K562 (cell line): Measurements from ENCODE around the gene XKR7. TPM values are rescaled to one million over a fixed set of nuclear protein-coding genes. Genes with fewer than 3 reads are reported as not detected.

Experiments used
- CBFA2T3 ChIP-seq: fragments of 450-650 bp; IDR thresholded peaks from 2 replicates; pipeline ENCODE4 v1.6.1; 2017
- CBX2 ChIP-seq: fragments of 200-600 bp; sonication (generic); IDR thresholded peaks from one replicate; pipeline ENCODE4 v1.6.1; 2012; ENCODE audit warnings: mild to moderate bottlenecking, low read length, inconsistent platforms; ENCODE audit not compliant: insufficient read depth, poor library complexity, severe bottlenecking
- CBX3 ChIP-seq, 2 experiments: IDR thresholded peaks; 1 replicate in 1 of 2; 2 replicates in 1 of 2; pipeline ENCODE4 v1.6.1; 2012; ENCODE audit warnings: inconsistent platforms in 2 of 2, low read length in 2 of 2, borderline replicate concordance in 1 of 2, control low read depth in 1 of 2
- CHCHD3 ChIP-seq: fragments of 250-450 bp; sonication (Bioruptor Pico); IDR thresholded peaks from 2 replicates; pipeline ENCODE4 v2.1.2; 2022; ENCODE audit warnings: mild to moderate bottlenecking
- CHD4 ChIP-seq: fragments of 200-600 bp; sonication (generic); IDR thresholded peaks from 3 replicates; pipeline ENCODE4 v1.6.1; 2012; ENCODE audit warnings: low read depth, mild to moderate bottlenecking, mixed read lengths, low read length, inconsistent platforms; ENCODE audit not compliant: insufficient read depth, insufficient replicate concordance, poor library complexity, severe bottlenecking
- EP400 ChIP-seq: fragments of 450-650 bp; IDR thresholded peaks from 2 replicates; pipeline ENCODE4 v1.6.1; 2017; ENCODE audit warnings: antibody characterized with exemption, mild to moderate bottlenecking, moderate library complexity
- ETS1 ChIP-seq: conservative IDR thresholded peaks from 2 replicates; pipeline ENCODE4 v1.6.1; 2011; ENCODE audit warnings: low read depth, mild to moderate bottlenecking, low read length; ENCODE audit not compliant: control insufficient read depth
- GTF2A2 ChIP-seq: IDR thresholded peaks from 2 replicates; pipeline ENCODE4 v1.6.1; 2016; ENCODE audit warnings: mild to moderate bottlenecking, missing genetic modification characterization, missing compliant biosample characterization
- RBM39 ChIP-seq: fragments of 200-400 bp; formaldehyde crosslinking; optimal IDR thresholded peaks from 2 replicates; pipeline ENCODE3; 2018; ENCODE audit warnings: low read depth, low read length
- RFX1 ChIP-seq: fragments of 450-650 bp; IDR thresholded peaks from 2 replicates; pipeline ENCODE4 v1.6.1; 2016; ENCODE audit warnings: mild to moderate bottlenecking, moderate library complexity
- RFX7 ChIP-seq: fragments of 250-450 bp; sonication (Bioruptor Pico); IDR thresholded peaks from 2 replicates; pipeline ENCODE4 v1.5.1; 2021; ENCODE audit warnings: mild to moderate bottlenecking
- SMARCB1 ChIP-seq: IDR thresholded peaks from 2 replicates; pipeline ENCODE4 v1.6.1; 2011; ENCODE audit warnings: improper control_type of control experiment, low read depth; ENCODE audit not compliant: insufficient read length
- TRIM24 ChIP-seq, 2 experiments: fragments of 450-650 bp; IDR thresholded peaks; 2 replicates each; pipeline ENCODE4 v1.6.1; 2016
- XRCC4 ChIP-seq: IDR thresholded peaks from one replicate; pipeline ENCODE4 v1.6.1; 2011; ENCODE audit not compliant: insufficient read depth, insufficient read length; ENCODE audit errors: extremely low read depth
- ZNF134 ChIP-seq: fragments of 250-450 bp; sonication (Bioruptor Pico); conservative IDR thresholded peaks from 2 replicates; pipeline ENCODE4 v1.4.0; 2020
- ZNF449 ChIP-seq: fragments of 250-450 bp; sonication (Bioruptor Pico); IDR thresholded peaks from 2 replicates; pipeline ENCODE4 v1.8.0; 2022; ENCODE audit warnings: moderate library complexity, mild to moderate bottlenecking, inconsistent platforms
- ZNF57 ChIP-seq: fragments of 450-650 bp; formaldehyde crosslinking; IDR thresholded peaks from 2 replicates; pipeline ENCODE4 v1.4.0; 2020; ENCODE audit warnings: mild to moderate bottlenecking, moderate library complexity
- ZNF696 ChIP-seq: fragments of 250-450 bp; sonication (Bioruptor Pico); conservative IDR thresholded peaks from 2 replicates; pipeline ENCODE4 v1.4.0; 2020; ENCODE audit warnings: mild to moderate bottlenecking, moderate library complexity
- ZZZ3 ChIP-seq: fragments of 450-650 bp; IDR thresholded peaks from 2 replicates; pipeline ENCODE4 v1.6.1; 2016; ENCODE audit warnings: antibody characterized with exemption, mild to moderate bottlenecking, moderate library complexity
- polyA plus RNA-seq, 8 experiments: library from polyadenylated mRNA; depleted of rRNA in 4 of 8; stranded (reverse) in 5 of 8; unstranded in 3 of 8; fragments of >200 nt; fragmentation: Nextera tagmentation in 2 of 8; fragmentation: Illumina TruSeq in 1 of 8; extraction: Ambion mirVana in 2 of 8; extraction: Trizol in 1 of 8; gene quantifications; 2 replicates each; pipeline versions ENCODE4 v1.2.1 to v1.2.3, GENCODE V29; 2011 to 2014; ENCODE audit warnings: inconsistent platforms in 1 of 8, missing spikeins in 1 of 8
- total RNA-seq, 7 experiments: library from RNA; depleted of rRNA in 6 of 7; stranded (reverse); fragments of >200 nt in 6 of 7; fragmentation: Illumina TruSeq in 2 of 7; extraction: Trizol in 2 of 7; gene quantifications; 2 replicates each; pipeline versions ENCODE4 v1.2.1 to v1.2.3, GENCODE V29; 2011 to 2021; ENCODE audit warnings: low replicate concordance in 1 of 7
- TF ChIP-seq, protein P1 (sequence below): IDR thresholded peaks from 2 replicates; pipeline ENCODE4 v1.6.1; 2011; ENCODE audit not compliant: insufficient read length; ENCODE audit errors: extremely low read depth
- TF ChIP-seq, protein P2 (sequence below): IDR thresholded peaks from 2 replicates; pipeline ENCODE4 v1.6.1; 2011; ENCODE audit warnings: borderline replicate concordance, low read depth, mild to moderate bottlenecking, moderate library complexity, low read length; ENCODE audit not compliant: insufficient read depth, poor library complexity, severe bottlenecking
- TF ChIP-seq, protein P3 (sequence below): fragments of 450-650 bp; IDR thresholded peaks from 2 replicates; pipeline ENCODE4 v1.6.1; 2016; ENCODE audit warnings: low read depth, mild to moderate bottlenecking, moderate library complexity

XKR7 gene
- total and polyA plus RNA-seq, 9 of the 15 experiments (the other 6 are each of a cell fraction or from before 2014, with no cell fraction given), result 0.02 TPM; not detected in 8

GRCh38 chr20:31968291-31969126, 558 bp downstream of the XKR7 start (continued):
- no peak for TF ChIP-seq ZNF134 (CRISPR knock-in tag)
- TF ChIP-seq CBX3 (IDR thresholded peaks at IDR 0.05; ENCODE audit: borderline replicate concordance in 1 of 2, low read length in 2 of 2), result peak in 1 of 2 experiments; percentile 89; a peak in 1 of 3 replicates
- TF ChIP-seq ZNF57 (CRISPR knock-in tag), result no peak
- TF ChIP-seq RFX7 (CRISPR knock-in tag), result no peak
- TF ChIP-seq CHCHD3 (CRISPR knock-in tag), result no peak
- no peak for TF ChIP-seq EP400
- TF ChIP-seq, protein P1, sequence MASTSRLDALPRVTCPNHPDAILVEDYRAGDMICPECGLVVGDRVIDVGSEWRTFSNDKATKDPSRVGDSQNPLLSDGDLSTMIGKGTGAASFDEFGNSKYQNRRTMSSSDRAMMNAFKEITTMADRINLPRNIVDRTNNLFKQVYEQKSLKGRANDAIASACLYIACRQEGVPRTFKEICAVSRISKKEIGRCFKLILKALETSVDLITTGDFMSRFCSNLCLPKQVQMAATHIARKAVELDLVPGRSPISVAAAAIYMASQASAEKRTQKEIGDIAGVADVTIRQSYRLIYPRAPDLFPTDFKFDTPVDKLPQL, result no peak
- 0 out of 4 replicates have a peak, but pooled peaks of 1 of the 2 experiments have one; percentile 30 for TF ChIP-seq TRIM24 (IDR thresholded peaks at IDR 0.05)
- TF ChIP-seq RFX1, result no peak
- TF ChIP-seq, protein P2, sequence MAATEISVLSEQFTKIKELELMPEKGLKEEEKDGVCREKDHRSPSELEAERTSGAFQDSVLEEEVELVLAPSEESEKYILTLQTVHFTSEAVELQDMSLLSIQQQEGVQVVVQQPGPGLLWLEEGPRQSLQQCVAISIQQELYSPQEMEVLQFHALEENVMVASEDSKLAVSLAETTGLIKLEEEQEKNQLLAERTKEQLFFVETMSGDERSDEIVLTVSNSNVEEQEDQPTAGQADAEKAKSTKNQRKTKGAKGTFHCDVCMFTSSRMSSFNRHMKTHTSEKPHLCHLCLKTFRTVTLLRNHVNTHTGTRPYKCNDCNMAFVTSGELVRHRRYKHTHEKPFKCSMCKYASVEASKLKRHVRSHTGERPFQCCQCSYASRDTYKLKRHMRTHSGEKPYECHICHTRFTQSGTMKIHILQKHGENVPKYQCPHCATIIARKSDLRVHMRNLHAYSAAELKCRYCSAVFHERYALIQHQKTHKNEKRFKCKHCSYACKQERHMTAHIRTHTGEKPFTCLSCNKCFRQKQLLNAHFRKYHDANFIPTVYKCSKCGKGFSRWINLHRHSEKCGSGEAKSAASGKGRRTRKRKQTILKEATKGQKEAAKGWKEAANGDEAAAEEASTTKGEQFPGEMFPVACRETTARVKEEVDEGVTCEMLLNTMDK, result no peak
- TF ChIP-seq CBFA2T3, result no peak
- TF ChIP-seq ZZZ3, result no peak
- no peak for TF ChIP-seq CBX2
- peak; percentile 78; the same call in 1 of the 2 replicates for TF ChIP-seq ZNF449 (CRISPR knock-in tag)
- TF ChIP-seq ETS1, result peak; percentile 97
- peak; percentile 30 for TF ChIP-seq SMARCB1
- no peak for TF ChIP-seq XRCC4
- no peak for TF ChIP-seq CHD4
- no peak for TF ChIP-seq RBM39
- TF ChIP-seq, protein P3, sequence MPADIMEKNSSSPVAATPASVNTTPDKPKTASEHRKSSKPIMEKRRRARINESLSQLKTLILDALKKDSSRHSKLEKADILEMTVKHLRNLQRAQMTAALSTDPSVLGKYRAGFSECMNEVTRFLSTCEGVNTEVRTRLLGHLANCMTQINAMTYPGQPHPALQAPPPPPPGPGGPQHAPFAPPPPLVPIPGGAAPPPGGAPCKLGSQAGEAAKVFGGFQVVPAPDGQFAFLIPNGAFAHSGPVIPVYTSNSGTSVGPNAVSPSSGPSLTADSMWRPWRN, result no peak
- no peak for TF ChIP-seq ZNF696 (CRISPR knock-in tag)
- TF ChIP-seq GTF2A2 (tag), result no peak
